Panc1 (cell line): ENCODE measurements around the gene CTNND2.

Source experiments
- TF ChIP-seq, protein P1 (sequence below), 2 experiments: IDR thresholded peaks; 2 replicates each; pipeline ENCODE4 v1.6.1; 2011 to 2012; ENCODE audit warnings: low read depth in 2 of 2, control low read depth in 1 of 2, low read length in 1 of 2, mild to moderate bottlenecking in 1 of 2, moderate library complexity in 1 of 2; ENCODE audit not compliant: insufficient read depth in 1 of 2
- TF ChIP-seq, protein P2 (sequence below): fragments of 450-650 bp; IDR thresholded peaks from 2 replicates; pipeline ENCODE4 v1.5.1; 2017; ENCODE audit warnings: mild to moderate bottlenecking

DNA sequence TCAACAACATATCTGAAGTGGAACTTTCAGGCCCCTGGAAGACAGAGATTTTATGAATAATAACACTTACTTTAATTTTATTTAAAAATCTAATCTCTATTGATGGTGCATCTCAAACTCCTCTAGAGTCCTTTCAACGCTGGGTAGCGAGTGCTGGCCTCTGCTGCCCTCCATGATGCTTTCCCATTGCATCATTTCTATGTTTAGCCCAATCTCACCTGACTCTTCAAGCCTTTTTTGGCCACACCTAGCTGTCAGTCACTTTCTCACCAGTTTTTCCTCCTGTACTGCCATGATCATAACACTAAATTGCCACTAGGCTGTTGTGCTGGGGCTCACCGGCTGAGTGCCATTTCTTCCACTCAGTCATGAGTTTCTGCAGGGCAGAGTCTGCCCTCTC, 747.1 kb downstream of the CTNND2 start:
- TF ChIP-seq, protein P1, sequence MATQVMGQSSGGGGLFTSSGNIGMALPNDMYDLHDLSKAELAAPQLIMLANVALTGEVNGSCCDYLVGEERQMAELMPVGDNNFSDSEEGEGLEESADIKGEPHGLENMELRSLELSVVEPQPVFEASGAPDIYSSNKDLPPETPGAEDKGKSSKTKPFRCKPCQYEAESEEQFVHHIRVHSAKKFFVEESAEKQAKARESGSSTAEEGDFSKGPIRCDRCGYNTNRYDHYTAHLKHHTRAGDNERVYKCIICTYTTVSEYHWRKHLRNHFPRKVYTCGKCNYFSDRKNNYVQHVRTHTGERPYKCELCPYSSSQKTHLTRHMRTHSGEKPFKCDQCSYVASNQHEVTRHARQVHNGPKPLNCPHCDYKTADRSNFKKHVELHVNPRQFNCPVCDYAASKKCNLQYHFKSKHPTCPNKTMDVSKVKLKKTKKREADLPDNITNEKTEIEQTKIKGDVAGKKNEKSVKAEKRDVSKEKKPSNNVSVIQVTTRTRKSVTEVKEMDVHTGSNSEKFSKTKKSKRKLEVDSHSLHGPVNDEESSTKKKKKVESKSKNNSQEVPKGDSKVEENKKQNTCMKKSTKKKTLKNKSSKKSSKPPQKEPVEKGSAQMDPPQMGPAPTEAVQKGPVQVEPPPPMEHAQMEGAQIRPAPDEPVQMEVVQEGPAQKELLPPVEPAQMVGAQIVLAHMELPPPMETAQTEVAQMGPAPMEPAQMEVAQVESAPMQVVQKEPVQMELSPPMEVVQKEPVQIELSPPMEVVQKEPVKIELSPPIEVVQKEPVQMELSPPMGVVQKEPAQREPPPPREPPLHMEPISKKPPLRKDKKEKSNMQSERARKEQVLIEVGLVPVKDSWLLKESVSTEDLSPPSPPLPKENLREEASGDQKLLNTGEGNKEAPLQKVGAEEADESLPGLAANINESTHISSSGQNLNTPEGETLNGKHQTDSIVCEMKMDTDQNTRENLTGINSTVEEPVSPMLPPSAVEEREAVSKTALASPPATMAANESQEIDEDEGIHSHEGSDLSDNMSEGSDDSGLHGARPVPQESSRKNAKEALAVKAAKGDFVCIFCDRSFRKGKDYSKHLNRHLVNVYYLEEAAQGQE (IDR thresholded peaks at IDR 0.05; ENCODE audit: insufficient read depth in 1 of 2, low read depth in 2 of 2, low read length in 1 of 2) = no peak
- TF ChIP-seq, protein P2, sequence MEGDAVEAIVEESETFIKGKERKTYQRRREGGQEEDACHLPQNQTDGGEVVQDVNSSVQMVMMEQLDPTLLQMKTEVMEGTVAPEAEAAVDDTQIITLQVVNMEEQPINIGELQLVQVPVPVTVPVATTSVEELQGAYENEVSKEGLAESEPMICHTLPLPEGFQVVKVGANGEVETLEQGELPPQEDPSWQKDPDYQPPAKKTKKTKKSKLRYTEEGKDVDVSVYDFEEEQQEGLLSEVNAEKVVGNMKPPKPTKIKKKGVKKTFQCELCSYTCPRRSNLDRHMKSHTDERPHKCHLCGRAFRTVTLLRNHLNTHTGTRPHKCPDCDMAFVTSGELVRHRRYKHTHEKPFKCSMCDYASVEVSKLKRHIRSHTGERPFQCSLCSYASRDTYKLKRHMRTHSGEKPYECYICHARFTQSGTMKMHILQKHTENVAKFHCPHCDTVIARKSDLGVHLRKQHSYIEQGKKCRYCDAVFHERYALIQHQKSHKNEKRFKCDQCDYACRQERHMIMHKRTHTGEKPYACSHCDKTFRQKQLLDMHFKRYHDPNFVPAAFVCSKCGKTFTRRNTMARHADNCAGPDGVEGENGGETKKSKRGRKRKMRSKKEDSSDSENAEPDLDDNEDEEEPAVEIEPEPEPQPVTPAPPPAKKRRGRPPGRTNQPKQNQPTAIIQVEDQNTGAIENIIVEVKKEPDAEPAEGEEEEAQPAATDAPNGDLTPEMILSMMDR = no peak
